Psoas muscle (tissue), 8 donors: ENCODE measurements around the gene RHOJ. TPM values are rescaled to one million over a fixed set of nuclear protein-coding genes. Genes with fewer than 3 reads are reported as not detected.
"Not testable (repeated sequence)": the region's sequence is repeated elsewhere in the genome, so short reads cannot be mapped to it uniquely, and the experiment has no call there.

Source experiments
- ATAC-seq, 4 donors: fragments of 200-7000 bp; cut with Tn5 transposase; one replicate each; pipeline ENCODE4 v1.9.1; 2020; ENCODE audit warnings: moderate library complexity in 3 of 4, mild to moderate bottlenecking in 2 of 4
- DNase-seq, 2 donors: peaks; one replicate each; pipeline ENCODE4 v3.0.0-alpha.2; 2020
- H3K27ac ChIP-seq: fragments of 200-600 bp; one replicate; pipeline ENCODE4 v1.8.0; 2022
- H3K27me3 ChIP-seq, 3 donors: fragments of 200-600 bp in 1 of 3; one replicate each; pipeline versions ENCODE4 v1.6.1 to v1.8.0; 2013 to 2022; ENCODE audit warnings: low read length in 2 of 3, mild to moderate bottlenecking in 2 of 3, moderate library complexity in 1 of 3; ENCODE audit not compliant: insufficient read depth in 3 of 3
- H3K36me3 ChIP-seq, 2 donors: fragments of 200-600 bp in 1 of 2; one replicate each; pipeline versions ENCODE4 v1.6.1 to v1.8.0; 2013 to 2022; ENCODE audit warnings: low read depth in 1 of 2, mild to moderate bottlenecking in 1 of 2, moderate library complexity in 1 of 2; ENCODE audit not compliant: insufficient read depth in 1 of 2
- H3K4me1 ChIP-seq: fragments of 200-600 bp; one replicate; pipeline ENCODE4 v1.8.0; 2022
- H3K4me3 ChIP-seq: fragments of 200-600 bp; one replicate; pipeline ENCODE4 v1.8.0; 2022; ENCODE audit warnings: mild to moderate bottlenecking
- H3K9me3 ChIP-seq: fragments of 200-600 bp; one replicate; pipeline ENCODE4 v1.8.0; 2022
- CTCF ChIP-seq: fragments of 200-600 bp; IDR thresholded peaks from one replicate; pipeline ENCODE4 v1.8.0; 2022; ENCODE audit warnings: antibody characterized with exemption
- WGBS, 3 donors: extraction: QIAGEN DNeasy Blood & Tissue Kit; methylation state at CpG; one replicate each; pipeline versions ENCODE4 v1.1.6 to v1.1.7; 2013; 5-methylcytosine and 5-hydroxymethylcytosine counted together
- intact Hi-C, 2 donors: fragments of 100-400 bp; cut with DNase I; formaldehyde crosslinking; loops; one replicate each; pipeline versions ENCODE4 v1.11.0 to v1.14.2; 2022
- polyA plus RNA-seq, 3 donors: library from polyadenylated mRNA; stranded (reverse); fragments of 200-250 nt; gene quantifications; one replicate each; pipeline ENCODE4 v1.2.3, GENCODE V29; 2013
- total RNA-seq, 4 donors: library from RNA; stranded (reverse); fragmentation: NEBNext Ultra II Directional in 2 of 4; extraction: Animal tissue kit (Norgen Biotek cat#: 25700) in 2 of 4; gene quantifications; one replicate each; pipeline versions ENCODE4 v1.2.1 to v1.2.4, GENCODE V29; 2021 to 2023
- donor health status: healthy with polysubstance abuse.
- donor health status: DM: no; HTN: no; CAD: no; lungs with moderate emphysema.
- donor health status: Bipolar disorder and iron deficiency.
- donor health status: healthy.
- donor health status: DM: yes; HTN: yes; CAD: no.
- donor health status: DM: no; HTN: no; CAD: no.
- donor health status: DM: no; HTN: no; CAD: no.
- donor health status: DM: yes; HTN: yes; CAD: no.

The RHOJ gene
- total and polyA plus RNA-seq, 7 donors, result 2.2 to 7.5 (median 3.7) TPM

GRCh38 chr14:63297372-63298063, 93.3 kb downstream of the RHOJ start:
- H3K4me1 ChIP-seq, result no peaks in the 10 kb centered on the region
- intact Hi-C loops, result no loop called here
- no peaks in the 10 kb centered on the region for H3K9me3 ChIP-seq
- TF ChIP-seq CTCF, result no peak
- H3K27me3 ChIP-seq, result no peaks in the 10 kb centered on the region
- no peak overlapping the region for H3K4me3 ChIP-seq
- DNase-seq, result no peak
- H3K27ac ChIP-seq, result no peak overlapping the region
- ATAC-seq, result no peak
- 74 to 90% (median 76%) methylated on average over 4 of the region's 4 CpGs for WGBS, 3 donors
- H3K36me3 ChIP-seq, result no peaks in the 10 kb centered on the region

GRCh38 chr14:63299351-63300110, 95.3 kb downstream of the RHOJ start:
- Histone ChIP-seq H3K27me3 (no peaks in the 10 kb centered on the region), H3K4me1 (no peaks in the 10 kb centered on the region), H3K9me3 (no peaks in the 10 kb centered on the region), H3K36me3 (no peaks in the 10 kb centered on the region), H3K4me3 (no peak overlapping the region), H3K27ac (no peak overlapping the region)
- DNase-seq (no peak), ATAC-seq (no peak)
- intact Hi-C loops, result no loop called here
- TF ChIP-seq CTCF, result no peak
- WGBS, 3 donors, result 29 to 58% (median 38%) methylated on average over 6 of the region's 6 CpGs

GRCh38 chr14:63300854-63301253, 96.6 kb downstream of the RHOJ start:
- ATAC-seq (no peak), DNase-seq (no peak)
- H3K27ac ChIP-seq, result no peak overlapping the region
- H3K27me3 ChIP-seq, result no peaks in the 10 kb centered on the region
- H3K4me1 ChIP-seq, result no peaks in the 10 kb centered on the region
- no peak overlapping the region for H3K4me3 ChIP-seq
- intact Hi-C loops, result no loop called here
- no peaks in the 10 kb centered on the region for H3K9me3 ChIP-seq
- H3K36me3 ChIP-seq, result no peaks in the 10 kb centered on the region
- TF ChIP-seq CTCF, result no peak
- 67 to 77% (median 68%) methylated on average over 2 of the region's 2 CpGs for WGBS, 3 donors

GRCh38 chr14:63301891-63302534, 97.8 kb downstream of the RHOJ start:
- Histone ChIP-seq H3K4me3 (no peak overlapping the region), H3K36me3 (no peaks in the 10 kb centered on the region), H3K9me3 (no peaks in the 10 kb centered on the region), H3K27me3 (no peaks in the 10 kb centered on the region), H3K27ac (no peak overlapping the region), H3K4me1 (no peaks in the 10 kb centered on the region)
- no peak for DNase-seq
- 73 to 81% (median 74%) methylated on average over 10 of the region's 10 CpGs for WGBS, 3 donors
- no peak for TF ChIP-seq CTCF
- no peak for ATAC-seq
- intact Hi-C loops, result no loop called here

GRCh38 chr14:63304429-63304828, 100.2 kb downstream of the RHOJ start:
- H3K4me3 ChIP-seq, H3K27me3 ChIP-seq, H3K4me1 ChIP-seq, H3K36me3 ChIP-seq, intact Hi-C loops, H3K27ac ChIP-seq, H3K9me3 ChIP-seq, DNase-seq, ATAC-seq: not testable (repeated sequence)
- WGBS, 3 donors, result 94 to 95% (median 95%) methylated on average over 5 of the region's 5 CpGs
